ENCODE data around the gene WNT10A. TPM values are rescaled to one million over a fixed set of nuclear protein-coding genes. Genes with fewer than 3 reads are reported as not detected.

WNT10A gene
- total RNA-seq, 2 experiments from 2014 or later = 4.8 to 6.6 TPM

GRCh38 chr2:218861645-218862318 lies 18.9 kb upstream of the WNT10A start:
- peaks cover 25% of the 10 kb centered on the region for H3K4me1 ChIP-seq (ENCODE audit: insufficient read depth, low read length)
- H3K36me3 ChIP-seq (ENCODE audit: insufficient read depth, low read length) = no peaks in the 10 kb centered on the region
- H3K4me3 Mint-ChIP-seq = peak overlapping the region; percentile 44
- H3K27ac Mint-ChIP-seq = no peak overlapping the region
- H3K9me3 ChIP-seq (ENCODE audit: control insufficient read depth in 1 of 2, insufficient read depth in 1 of 2, low read length in 2 of 2) = peaks cover 0 to 20% of the 10 kb centered on the region in 2 experiments
- ATAC-seq (ENCODE audit: poor library complexity) (no peak), DNase-seq (peak in 1 of 14 experiments; percentile 24)
- H3K4me3 ChIP-seq (ENCODE audit: low read length) = no peak overlapping the region
- no peak overlapping the region for H3K27ac ChIP-seq (ENCODE audit: low read depth in 1 of 2, low read length in 2 of 2)
- POLR2A ChIA-PET = interaction anchor here (0.7 kb wide), 1 partner anchor 33 kb away, joined by 4 read pairs; no protein-coding TSS in a partner anchor
- peaks cover 53 to 73% of the 10 kb centered on the region in 2 experiments for H3K27me3 ChIP-seq (ENCODE audit: control insufficient read depth in 1 of 2, insufficient read depth in 2 of 2, low read length in 2 of 2)
- peaks cover 29% of the 10 kb centered on the region for H3K4me1 Mint-ChIP-seq (ENCODE audit: low read depth)
- no peaks in the 10 kb centered on the region for H3K36me3 Mint-ChIP-seq (ENCODE audit: low read depth)
- peaks cover 84% of the 10 kb centered on the region for H3K27me3 Mint-ChIP-seq
- intact Hi-C loops (cut with DNase I, micrococcal nuclease) = no loop called here
- CTCF ChIA-PET = interaction anchor here (1.7 kb wide), 1 partner anchor 15 kb away, joined by 5 read pairs; no protein-coding TSS in a partner anchor
- no peaks in the 10 kb centered on the region for H3K9me3 Mint-ChIP-seq
- TF ChIP-seq CTCF (IDR thresholded peaks at IDR 0.05) = no peak

GRCh38 chr2:218863021-218863520 lies 17.6 kb upstream of the WNT10A start:
- Histone ChIP-seq H3K4me1 (ENCODE audit: insufficient read depth, low read length) (peaks cover 25% of the 10 kb centered on the region), H3K27ac (ENCODE audit: low read depth in 1 of 2, low read length in 2 of 2) (no peak overlapping the region), H3K9me3 (ENCODE audit: control insufficient read depth in 1 of 2, insufficient read depth in 1 of 2, low read length in 2 of 2) (peaks cover 0 to 20% of the 10 kb centered on the region in 2 experiments), H3K36me3 (ENCODE audit: insufficient read depth, low read length) (no peaks in the 10 kb centered on the region), H3K4me3 (ENCODE audit: low read length) (no peak overlapping the region), H3K27me3 (ENCODE audit: control insufficient read depth in 1 of 2, insufficient read depth in 2 of 2, low read length in 2 of 2) (peaks cover 45 to 66% of the 10 kb centered on the region in 2 experiments)
- POLR2A ChIA-PET = no interaction called here
- no peak for TF ChIP-seq CTCF (IDR thresholded peaks at IDR 0.05)
- CTCF ChIA-PET = interaction anchor here (0.5 to 2.1 kb wide), 2 partner anchors 16 to 541 kb away, joined by 4 read pairs; no protein-coding TSS in a partner anchor
- H3K4me1 Mint-ChIP-seq (ENCODE audit: low read depth) = peaks cover 29% of the 10 kb centered on the region
- intact Hi-C loops (cut with DNase I, micrococcal nuclease) = no loop called here
- H3K27me3 Mint-ChIP-seq = peaks cover 82% of the 10 kb centered on the region
- no peaks in the 10 kb centered on the region for H3K9me3 Mint-ChIP-seq
- DNase-seq (no peak), ATAC-seq (ENCODE audit: poor library complexity) (no peak)
- H3K4me3 Mint-ChIP-seq = no peak overlapping the region
- H3K27ac Mint-ChIP-seq = no peak overlapping the region
- no peaks in the 10 kb centered on the region for H3K36me3 Mint-ChIP-seq (ENCODE audit: low read depth)

- H3K4me1 ChIP-seq (ENCODE audit: insufficient read depth, low read length) = peaks cover 10% of the 10 kb centered on the region
- H3K36me3 Mint-ChIP-seq (ENCODE audit: low read depth) = no peaks in the 10 kb centered on the region
- ChIA-PET POLR2A (no interaction called here), CTCF (interaction anchor here (1.9 kb wide), 1 partner anchor 33 kb away, joined by 7 read pairs; no protein-coding TSS in a partner anchor)
- H3K4me1 Mint-ChIP-seq (ENCODE audit: low read depth) = peaks cover 17% of the 10 kb centered on the region
- H3K27me3 Mint-ChIP-seq = peaks cover 74% of the 10 kb centered on the region
- H3K9me3 ChIP-seq (ENCODE audit: control insufficient read depth in 1 of 2, insufficient read depth in 1 of 2, low read length in 2 of 2) = peaks cover 0 to 7% of the 10 kb centered on the region in 2 experiments
- no peak for ATAC-seq (ENCODE audit: poor library complexity)
- no peak for TF ChIP-seq CTCF (IDR thresholded peaks at IDR 0.05)
- H3K27ac Mint-ChIP-seq = no peak overlapping the region
- H3K27me3 ChIP-seq (ENCODE audit: control insufficient read depth in 1 of 2, insufficient read depth in 2 of 2, low read length in 2 of 2) = peaks cover 29 to 47% of the 10 kb centered on the region in 2 experiments
- no peak for DNase-seq
- H3K4me3 ChIP-seq (ENCODE audit: low read length) = no peak overlapping the region
- no peak overlapping the region for H3K4me3 Mint-ChIP-seq
- no peak overlapping the region for H3K27ac ChIP-seq (ENCODE audit: low read depth in 1 of 2, low read length in 2 of 2)
- H3K36me3 ChIP-seq (ENCODE audit: insufficient read depth, low read length) = no peaks in the 10 kb centered on the region
- intact Hi-C loops (cut with DNase I, micrococcal nuclease) = no loop called here
- no peaks in the 10 kb centered on the region for H3K9me3 Mint-ChIP-seq
These were observed 15.3 kb upstream of the WNT10A start for GRCh38 chr2:218865396-218865795.
